H1 (cell line): ENCODE data around the gene FYTTD1. TPM values are rescaled to one million over a fixed set of nuclear protein-coding genes. Genes with fewer than 3 reads are reported as not detected.

Experiments used
- CTCF ChIA-PET: fragments of 300-600 bp; sonication (Branson Sonifier 250); formaldehyde crosslinking; loops from one replicate; lab custom pipeline; 2021; ENCODE audit not compliant: partially characterized antibody; lab: Charles Lee
- POLR2A ChIA-PET: fragments of 300-600 bp; sonication (Branson Sonifier 250); formaldehyde crosslinking; loops from one replicate; lab custom pipeline; 2021; ENCODE audit warnings: inconsistent platforms; ENCODE audit not compliant: partially characterized antibody; lab: Charles Lee
- DNase-seq, 2 experiments: peaks; one replicate each; pipeline versions ENCODE4 v3.0.0 to v3.0.0-alpha.2; 2010 to 2022; ENCODE audit warnings: low spot score in 2 of 2, low read depth in 1 of 2, mixed read lengths in 1 of 2
- FAIRE-seq: peaks from 2 replicates; lab custom pipeline; 2011; peaks lifted over from hg19 to GRCh38; lab: Jason Lieb, UNC
- H2AFZ ChIP-seq: 2 replicates; pipeline ENCODE4 v1.8.1; 2012; ENCODE audit warnings: low read length, inconsistent platforms
- H2AK5ac ChIP-seq: 2 replicates; pipeline ENCODE4 v1.6.1; 2013; ENCODE audit warnings: low read depth, low read length
- H2BK120ac ChIP-seq: replicated peaks from 2 replicates; pipeline ENCODE3; 2013; ENCODE audit warnings: low read depth, low read length, inconsistent platforms
- H2BK12ac ChIP-seq: 2 replicates; pipeline ENCODE4 v1.6.1; 2013; ENCODE audit warnings: low read depth, low read length
- H2BK15ac ChIP-seq: 2 replicates; pipeline ENCODE4 v1.6.1; 2013; ENCODE audit warnings: low read length
- H2BK20ac ChIP-seq: 2 replicates; pipeline ENCODE4 v1.6.1; 2013; ENCODE audit warnings: low read length
- H2BK5ac ChIP-seq: 2 replicates; pipeline ENCODE4 v1.6.1; 2013; ENCODE audit warnings: low read depth, low read length
- H3K14ac ChIP-seq: 2 replicates; pipeline ENCODE4 v1.6.1; 2013; ENCODE audit warnings: inconsistent platforms; ENCODE audit not compliant: insufficient read length
- H3K18ac ChIP-seq: 2 replicates; pipeline ENCODE4 v1.6.1; 2013; ENCODE audit warnings: low read length; ENCODE audit errors: extremely low read depth
- H3K23ac ChIP-seq: 2 replicates; pipeline ENCODE4 v1.6.1; 2013; ENCODE audit warnings: inconsistent platforms; ENCODE audit not compliant: insufficient read length
- H3K23me2 ChIP-seq: 2 replicates; pipeline ENCODE4 v1.6.1; 2013; ENCODE audit warnings: low read depth, low read length
- H3K27ac ChIP-seq: 2 replicates; pipeline ENCODE4 v1.6.1; 2011; ENCODE audit warnings: low read depth, low read length, inconsistent platforms
- H3K27me3 ChIP-seq, 4 experiments: replicated peaks in 1 of 4; 1 replicate in 1 of 4; 2 replicates in 3 of 4; pipeline versions ENCODE4 v1.6.1 to v1.8.1; 2011 to 2013; ENCODE audit warnings: low read length in 3 of 4, mild to moderate bottlenecking in 3 of 4, inconsistent platforms in 2 of 4, mixed read lengths in 2 of 4, moderate library complexity in 1 of 4; ENCODE audit not compliant: control insufficient read depth in 3 of 4, insufficient read depth in 3 of 4; ENCODE audit errors: extremely low read depth in 1 of 4
- H3K36me3 ChIP-seq, 4 experiments: 2 replicates each; pipeline versions ENCODE4 v1.6.1 to v1.8.1; 2011 to 2013; ENCODE audit warnings: mild to moderate bottlenecking in 4 of 4, low read length in 3 of 4, moderate library complexity in 2 of 4, control low read depth in 1 of 4, inconsistent platforms in 1 of 4; ENCODE audit not compliant: insufficient read depth in 4 of 4, control insufficient read depth in 2 of 4
- H3K4ac ChIP-seq: replicated peaks from 2 replicates; pipeline ENCODE3; 2013; ENCODE audit warnings: low read length, low read depth, mixed read lengths, inconsistent platforms; ENCODE audit not compliant: insufficient read length
- H3K4me1 ChIP-seq, 4 experiments: replicated peaks in 1 of 4; 1 replicate in 1 of 4; 2 replicates in 3 of 4; pipeline versions ENCODE4 v1.6.1 to v1.8.1; 2011 to 2013; ENCODE audit warnings: low read length in 3 of 4, inconsistent platforms in 2 of 4, mixed read lengths in 1 of 4; ENCODE audit not compliant: insufficient read depth in 4 of 4, control insufficient read depth in 3 of 4
- H3K4me2 ChIP-seq, 2 experiments: 2 replicates each; pipeline versions ENCODE4 v1.6.1 to v1.8.1; 2011 to 2013; ENCODE audit warnings: low read depth in 2 of 2, low read length in 2 of 2, control low read depth in 1 of 2, inconsistent platforms in 1 of 2, mild to moderate bottlenecking in 1 of 2; ENCODE audit not compliant: insufficient read depth in 1 of 2
- H3K4me3 ChIP-seq, 4 experiments: fragments of 200-600, 300-600 bp in 1 of 4; sonication (generic), shearing (Covaris generic), sonication (Bioruptor Twin) in 1 of 4; 2 replicates each; pipeline versions ENCODE4 v1.5.1 to v1.8.1; 2011 to 2016; ENCODE audit warnings: low read length in 4 of 4, low read depth in 3 of 4, control low read depth in 2 of 4, inconsistent platforms in 2 of 4, mild to moderate bottlenecking in 2 of 4, mixed read lengths in 1 of 4, moderate library complexity in 1 of 4; ENCODE audit not compliant: insufficient read depth in 2 of 4; ENCODE audit errors: extremely low read depth in 1 of 4
- H3K56ac ChIP-seq: replicated peaks from 2 replicates; pipeline ENCODE3; 2013; ENCODE audit warnings: low read depth, mild to moderate bottlenecking, mixed read lengths, low read length, inconsistent platforms; ENCODE audit not compliant: insufficient read length
- H3K79me1 ChIP-seq: 2 replicates; pipeline ENCODE4 v1.6.1; 2013; ENCODE audit warnings: low read depth, low read length, control low read depth
- H3K79me2 ChIP-seq, 2 experiments: 2 replicates each; pipeline versions ENCODE4 v1.6.1 to v1.8.1; 2012 to 2013; ENCODE audit warnings: low read length in 2 of 2, mild to moderate bottlenecking in 2 of 2, inconsistent platforms in 1 of 2; ENCODE audit not compliant: insufficient read depth in 2 of 2, control insufficient read depth in 1 of 2
- H3K9ac ChIP-seq, 4 experiments: replicated peaks in 1 of 4; 1 replicate in 1 of 4; 2 replicates in 3 of 4; pipeline versions ENCODE4 v1.6.1 to v1.8.1; 2011 to 2013; ENCODE audit warnings: low read depth in 3 of 4, low read length in 3 of 4, control low read depth in 2 of 4, mild to moderate bottlenecking in 2 of 4, moderate library complexity in 2 of 4, inconsistent platforms in 1 of 4; ENCODE audit errors: extremely low read depth in 1 of 4
- H3K9me3 ChIP-seq, 2 experiments: 2 replicates each; pipeline versions ENCODE4 v1.6.1 to v1.8.1; 2012 to 2013; ENCODE audit warnings: mild to moderate bottlenecking in 2 of 2, moderate library complexity in 2 of 2, control low read depth in 1 of 2, inconsistent platforms in 1 of 2, low read depth in 1 of 2, low read length in 1 of 2, mixed read lengths in 1 of 2; ENCODE audit not compliant: insufficient read depth in 2 of 2
- H4K20me1 ChIP-seq, 2 experiments: replicated peaks in 1 of 2; 2 replicates each; pipeline versions ENCODE3 to v1.8.1; 2011 to 2013; ENCODE audit warnings: inconsistent platforms in 2 of 2, low read length in 2 of 2, mild to moderate bottlenecking in 1 of 2; ENCODE audit not compliant: insufficient read depth in 2 of 2, control insufficient read depth in 1 of 2
- H4K5ac ChIP-seq: 2 replicates; pipeline ENCODE4 v1.6.1; 2013; ENCODE audit warnings: low read length, low read depth, mixed read lengths, inconsistent platforms; ENCODE audit not compliant: insufficient read length
- H4K8ac ChIP-seq: 2 replicates; pipeline ENCODE4 v1.8.0; 2013; ENCODE audit warnings: mild to moderate bottlenecking, moderate library complexity, low read length, inconsistent platforms; ENCODE audit not compliant: insufficient read depth; ENCODE audit errors: extremely low read depth
- H4K91ac ChIP-seq: replicated peaks from 2 replicates; pipeline ENCODE3; 2013; ENCODE audit warnings: low read length, mixed read lengths, inconsistent platforms; ENCODE audit not compliant: insufficient read length
- CREB1 ChIP-seq: IDR thresholded peaks from 2 replicates; pipeline ENCODE4 v1.6.1; 2012; ENCODE audit warnings: inconsistent platforms
- CTBP2 ChIP-seq: IDR thresholded peaks from 2 replicates; pipeline ENCODE4 v1.7.0; 2011; ENCODE audit warnings: borderline replicate concordance, mild to moderate bottlenecking, moderate library complexity, mixed read lengths, low read length; ENCODE audit not compliant: insufficient read depth, insufficient read length
- EGR1 ChIP-seq: IDR thresholded peaks from 2 replicates; pipeline ENCODE4 v1.6.1; 2011; ENCODE audit warnings: low read depth, low read length, borderline replicate concordance
- RBBP5 ChIP-seq: IDR thresholded peaks from 2 replicates; pipeline ENCODE4 v1.7.1; 2012; ENCODE audit warnings: low read depth, mild to moderate bottlenecking, inconsistent platforms, low read length, moderate library complexity, borderline replicate concordance
- SUZ12 ChIP-seq: fragments of 200-600 bp; sonication (generic); IDR thresholded peaks from 2 replicates; pipeline ENCODE4 v1.6.1; 2012; ENCODE audit warnings: mild to moderate bottlenecking, inconsistent platforms, low read length, moderate library complexity, mixed read lengths
- TCF12 ChIP-seq: IDR thresholded peaks from 2 replicates; pipeline ENCODE4 v1.6.1; 2011; ENCODE audit warnings: low read depth, mild to moderate bottlenecking, low read length
- WGBS, 2 experiments: shearing (Covaris generic) in 1 of 2; methylation state at CpG; one replicate each; pipeline versions ENCODE4 v1.1.6 to v1.1.7; 2013 to 2015; ENCODE audit warnings: low lambda C conversion rate in 2 of 2, mixed read lengths in 2 of 2, inconsistent platforms in 1 of 2, low coverage in 1 of 2, missing lambda C conversion rate in 1 of 2; ENCODE audit not compliant: insufficient replicate concordance in 2 of 2, insufficient coverage in 1 of 2, insufficient read length in 1 of 2; ENCODE audit errors: extremely low coverage in 1 of 2, missing lambda C conversion rate in 1 of 2; 5-methylcytosine and 5-hydroxymethylcytosine counted together
- polyA plus RNA-seq, 7 experiments: library from polyadenylated mRNA; depleted of rRNA in 3 of 7; stranded (reverse) in 5 of 7; unstranded in 2 of 7; fragments of >200 nt in 5 of 7; fragments of 200-250 nt in 2 of 7; gene quantifications; 1 replicate in 5 of 7; 2 replicates in 1 of 7; 4 replicates in 1 of 7; pipeline versions ENCODE4 v1.2.1 to v1.2.3, GENCODE V29; 2011 to 2013; ENCODE audit warnings: missing spikeins in 2 of 7, mixed read lengths in 2 of 7
- total RNA-seq: library from RNA; stranded (reverse); fragmentation: NEBNext Ultra II Directional; extraction: Animal tissue kit (Norgen Biotek cat#: 25700); gene quantifications from 2 replicates; pipeline ENCODE4 v1.2.1, GENCODE V29; 2021

FYTTD1 gene
- total and polyA plus RNA-seq, 2 of the 8 experiments (the other 6 are each of a cell fraction or from before 2014, with no cell fraction given), result 3.1 to 24.4 TPM

DNA sequence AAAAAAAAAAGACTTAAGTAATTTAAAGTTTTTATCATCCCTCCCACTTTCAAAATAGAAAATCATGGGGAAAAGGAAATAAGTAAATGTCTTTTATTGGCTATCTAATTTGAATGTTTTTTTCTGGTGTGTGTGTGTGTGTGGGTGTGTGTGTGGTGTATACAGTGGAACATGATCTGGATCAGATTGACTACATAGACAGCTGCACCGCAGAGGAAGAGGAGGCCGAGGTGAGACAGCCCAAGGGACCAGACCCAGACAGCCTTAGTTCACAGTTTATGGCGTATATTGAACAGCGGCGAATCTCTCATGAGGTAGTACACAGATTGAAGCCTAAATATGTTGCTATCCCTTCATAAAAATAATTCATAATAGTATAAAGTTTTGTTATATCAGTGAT, 85.8 kb downstream of the FYTTD1 start:
- Histone ChIP-seq H3K9me3 (no peaks in the 10 kb centered on the region), H3K4me2 (no peak overlapping the region), H2BK5ac (no peak overlapping the region), H3K27ac (no peak overlapping the region), H3K23ac (no peak overlapping the region), H4K91ac (no peak overlapping the region), H3K79me2 (no peaks in the 10 kb centered on the region), H3K79me1 (no peaks in the 10 kb centered on the region), H4K5ac (no peak overlapping the region), H3K23me2 (no peaks in the 10 kb centered on the region), H3K4ac (no peak overlapping the region), H2BK12ac (no peak overlapping the region), H3K18ac (no peak overlapping the region), H3K9ac (no peak overlapping the region), H4K20me1 (no peaks in the 10 kb centered on the region), H3K36me3 (peaks cover 3 to 65% (median 36%) of the 10 kb centered on the region in 4 experiments), H2AFZ (no peak overlapping the region), H3K4me3 (no peak overlapping the region), H3K27me3 (no peaks in the 10 kb centered on the region), H2AK5ac (no peak overlapping the region), H2BK20ac (no peak overlapping the region), H3K56ac (no peak overlapping the region), H3K14ac (no peak overlapping the region), H4K8ac (no peak overlapping the region), H2BK15ac (no peak overlapping the region), H3K4me1 (no peaks in the 10 kb centered on the region), H2BK120ac (no peak overlapping the region)
- TF ChIP-seq RBBP5, result no peak
- TF ChIP-seq CTBP2, result no peak
- no peak for TF ChIP-seq EGR1
- no peak for TF ChIP-seq SUZ12
- TF ChIP-seq TCF12, result no peak
- no peak for TF ChIP-seq CREB1
- ChIA-PET POLR2A (no interaction called here), CTCF (no interaction called here)
- DNase-seq (no peak), FAIRE-seq (no peak)
- WGBS, 2 experiments, result 100% methylated on average over 5 of the region's 5 CpGs; no CpG with 5 or more reads in 1 of the 2 experiments
